ENCODE results near the gene ALX3.
A peak's percentile ranks its signal among the peaks of the same experiment; 100 is the strongest.
"Not testable (repeated sequence)": the region's sequence is repeated elsewhere in the genome, so short reads cannot be mapped to it uniquely, and the experiment has no call there.

The ALX3 gene

GRCh38 chr1:110034040-110034450, 36.4 kb downstream of the ALX3 start:
- TF ChIP-seq CTCF (IDR thresholded peaks at IDR 0.05; ENCODE audit: low read depth, low read length): no peak
- peak overlapping the region; percentile 92 for H3K4me3 ChIP-seq (ENCODE audit: low read depth, low read length)

- no peak for TF ChIP-seq CTCF (IDR thresholded peaks at IDR 0.05; ENCODE audit: low read depth, low read length)
- H3K4me3 ChIP-seq (ENCODE audit: low read depth, low read length): no peak overlapping the region
Measured at GRCh38 chr1:110033421-110033820, 37.1 kb downstream of the ALX3 start.

DNA sequence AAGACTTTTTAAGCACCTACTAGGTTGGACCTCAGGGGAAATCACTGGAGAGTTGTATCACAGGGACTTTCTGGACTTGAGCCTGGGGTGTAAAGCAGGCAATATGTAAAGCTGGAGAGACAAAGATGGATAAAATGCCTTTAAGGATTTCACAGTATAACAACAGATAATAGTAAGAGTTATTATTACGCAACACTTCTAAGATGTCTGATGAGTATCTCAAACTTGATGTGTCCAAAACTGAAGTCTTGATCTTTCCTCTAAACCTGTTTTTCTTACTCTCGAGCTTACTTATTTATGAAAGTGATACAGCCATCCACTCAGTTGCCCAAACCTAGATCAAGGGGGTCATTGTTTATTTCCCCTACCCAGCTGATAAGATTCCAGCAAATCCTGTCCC, 38.1 kb downstream of the ALX3 start:
- no peak overlapping the region for H3K4me3 ChIP-seq (ENCODE audit: low read depth, low read length)
- TF ChIP-seq CTCF (IDR thresholded peaks at IDR 0.05; ENCODE audit: low read depth, low read length): no peak

GRCh38 chr1:110030687-110031086, 39.8 kb downstream of the ALX3 start:
- not testable (repeated sequence) for H3K4me3 ChIP-seq (ENCODE audit: low read depth, low read length)

DNA sequence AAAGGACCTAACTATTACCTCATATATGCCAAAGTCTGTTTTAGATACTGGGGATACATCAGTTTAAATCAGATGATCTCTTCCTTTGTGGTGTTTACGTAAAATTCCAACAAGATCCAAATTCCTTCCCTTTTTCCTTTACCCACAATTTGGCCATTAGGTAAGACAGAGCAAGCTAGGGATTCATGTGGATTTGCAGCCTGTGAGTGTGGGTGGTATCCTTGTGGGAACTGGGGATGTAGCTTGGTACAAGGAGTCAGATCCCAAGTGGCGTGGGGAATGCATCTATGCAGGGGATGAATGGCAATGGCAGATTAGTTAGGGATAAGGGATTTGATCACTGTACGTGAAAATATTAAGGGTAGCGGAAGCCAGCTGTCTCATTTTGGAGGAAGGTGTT, 45.9 kb downstream of the ALX3 start:
- H3K4me3 ChIP-seq (ENCODE audit: low read depth, low read length): no peak overlapping the region
- TF ChIP-seq CTCF (IDR thresholded peaks at IDR 0.05; ENCODE audit: low read depth, low read length): no peak

DNA sequence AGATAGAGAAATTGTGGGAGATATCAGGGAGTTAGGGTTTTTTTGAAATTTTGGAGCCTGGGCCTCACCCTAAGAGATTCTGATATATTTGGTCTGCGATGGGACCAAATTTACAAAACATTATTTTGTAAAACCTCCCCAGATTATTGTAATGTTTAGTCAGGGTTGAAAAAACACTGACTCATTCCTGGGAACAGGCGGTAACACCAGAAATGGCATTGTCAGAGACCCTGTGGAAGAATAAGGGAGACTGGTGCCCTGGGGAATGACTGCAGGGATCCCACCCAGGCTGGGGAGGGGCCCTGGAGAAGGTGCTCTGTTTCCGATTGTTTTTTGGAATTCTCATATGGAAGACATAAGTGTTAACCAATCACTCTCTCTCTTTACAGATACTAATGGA, 49.2 kb downstream of the ALX3 start:
- no peak for TF ChIP-seq CTCF (IDR thresholded peaks at IDR 0.05; ENCODE audit: low read depth, low read length)
- no peak overlapping the region for H3K4me3 ChIP-seq (ENCODE audit: low read depth, low read length)

- no peak for TF ChIP-seq CTCF (IDR thresholded peaks at IDR 0.05; ENCODE audit: low read depth, low read length)
- no peak overlapping the region for H3K4me3 ChIP-seq (ENCODE audit: low read depth, low read length)
Measured at GRCh38 chr1:110019770-110020169, 50.7 kb downstream of the ALX3 start.

GRCh38 chr1:110018396-110018795, 52.1 kb downstream of the ALX3 start:
- TF ChIP-seq CTCF (IDR thresholded peaks at IDR 0.05; ENCODE audit: low read depth, low read length): no peak
- H3K4me3 ChIP-seq (ENCODE audit: low read depth, low read length): no peak overlapping the region
